Body of pancreas (tissue), 4 donors: ENCODE results near the gene TENM4.

Experiments
- CTCF ChIP-seq, 7 experiments: fragments of 450-650 bp in 4 of 7; fragments of 200-600 bp in 3 of 7; sonication (generic) in 3 of 7; IDR thresholded peaks; one replicate each; pipeline ENCODE4 v1.5.1; 2016 to 2019; ENCODE audit warnings: antibody characterized with exemption in 7 of 7
- POLR2A ChIP-seq, 3 donors: fragments of 450-650 bp; IDR thresholded peaks; one replicate each; pipeline ENCODE4 v1.6.1; 2016; ENCODE audit warnings: antibody characterized with exemption in 3 of 3, mild to moderate bottlenecking in 2 of 3

GRCh38 chr11:78925387-78925786, 515.4 kb downstream of the TENM4 start:
- TF ChIP-seq CTCF (IDR thresholded peaks at IDR 0.05) = no peak
- no peak for TF ChIP-seq POLR2A (IDR thresholded peaks at IDR 0.05)
